H1 (cell line): ENCODE results near the gene GJC3. TPM values are rescaled to one million over a fixed set of nuclear protein-coding genes. Genes with fewer than 3 reads are reported as not detected.

ENCODE experiments used
- CTCF ChIA-PET: fragments of 300-600 bp; sonication (Branson Sonifier 250); formaldehyde crosslinking; loops from one replicate; lab custom pipeline; 2021; ENCODE audit not compliant: partially characterized antibody; lab: Charles Lee
- POLR2A ChIA-PET: fragments of 300-600 bp; sonication (Branson Sonifier 250); formaldehyde crosslinking; loops from one replicate; lab custom pipeline; 2021; ENCODE audit warnings: inconsistent platforms; ENCODE audit not compliant: partially characterized antibody; lab: Charles Lee
- DNase-seq, 2 experiments: peaks; one replicate each; pipeline versions ENCODE4 v3.0.0 to v3.0.0-alpha.2; 2010 to 2022; ENCODE audit warnings: low spot score in 2 of 2, low read depth in 1 of 2, mixed read lengths in 1 of 2
- FAIRE-seq: peaks from 2 replicates; lab custom pipeline; 2011; peaks lifted over from hg19 to GRCh38; lab: Jason Lieb, UNC
- H2AFZ ChIP-seq: 2 replicates; pipeline ENCODE4 v1.8.1; 2012; ENCODE audit warnings: low read length, inconsistent platforms
- H2AK5ac ChIP-seq: 2 replicates; pipeline ENCODE4 v1.6.1; 2013; ENCODE audit warnings: low read depth, low read length
- H2BK120ac ChIP-seq: replicated peaks from 2 replicates; pipeline ENCODE3; 2013; ENCODE audit warnings: low read depth, low read length, inconsistent platforms
- H2BK12ac ChIP-seq: 2 replicates; pipeline ENCODE4 v1.6.1; 2013; ENCODE audit warnings: low read depth, low read length
- H2BK15ac ChIP-seq: 2 replicates; pipeline ENCODE4 v1.6.1; 2013; ENCODE audit warnings: low read length
- H2BK20ac ChIP-seq: 2 replicates; pipeline ENCODE4 v1.6.1; 2013; ENCODE audit warnings: low read length
- H2BK5ac ChIP-seq: 2 replicates; pipeline ENCODE4 v1.6.1; 2013; ENCODE audit warnings: low read depth, low read length
- H3K14ac ChIP-seq: 2 replicates; pipeline ENCODE4 v1.6.1; 2013; ENCODE audit warnings: inconsistent platforms; ENCODE audit not compliant: insufficient read length
- H3K18ac ChIP-seq: 2 replicates; pipeline ENCODE4 v1.6.1; 2013; ENCODE audit warnings: low read length; ENCODE audit errors: extremely low read depth
- H3K23ac ChIP-seq: 2 replicates; pipeline ENCODE4 v1.6.1; 2013; ENCODE audit warnings: inconsistent platforms; ENCODE audit not compliant: insufficient read length
- H3K23me2 ChIP-seq: 2 replicates; pipeline ENCODE4 v1.6.1; 2013; ENCODE audit warnings: low read depth, low read length
- H3K27ac ChIP-seq: 2 replicates; pipeline ENCODE4 v1.6.1; 2011; ENCODE audit warnings: low read depth, low read length, inconsistent platforms
- H3K27me3 ChIP-seq, 4 experiments: replicated peaks in 1 of 4; 1 replicate in 1 of 4; 2 replicates in 3 of 4; pipeline versions ENCODE4 v1.6.1 to v1.8.1; 2011 to 2013; ENCODE audit warnings: low read length in 3 of 4, mild to moderate bottlenecking in 3 of 4, inconsistent platforms in 2 of 4, mixed read lengths in 2 of 4, moderate library complexity in 1 of 4; ENCODE audit not compliant: control insufficient read depth in 3 of 4, insufficient read depth in 3 of 4; ENCODE audit errors: extremely low read depth in 1 of 4
- H3K36me3 ChIP-seq, 4 experiments: 2 replicates each; pipeline versions ENCODE4 v1.6.1 to v1.8.1; 2011 to 2013; ENCODE audit warnings: mild to moderate bottlenecking in 4 of 4, low read length in 3 of 4, moderate library complexity in 2 of 4, control low read depth in 1 of 4, inconsistent platforms in 1 of 4; ENCODE audit not compliant: insufficient read depth in 4 of 4, control insufficient read depth in 2 of 4
- H3K4ac ChIP-seq: replicated peaks from 2 replicates; pipeline ENCODE3; 2013; ENCODE audit warnings: low read length, low read depth, mixed read lengths, inconsistent platforms; ENCODE audit not compliant: insufficient read length
- H3K4me1 ChIP-seq, 4 experiments: replicated peaks in 1 of 4; 1 replicate in 1 of 4; 2 replicates in 3 of 4; pipeline versions ENCODE4 v1.6.1 to v1.8.1; 2011 to 2013; ENCODE audit warnings: low read length in 3 of 4, inconsistent platforms in 2 of 4, mixed read lengths in 1 of 4; ENCODE audit not compliant: insufficient read depth in 4 of 4, control insufficient read depth in 3 of 4
- H3K4me2 ChIP-seq, 2 experiments: 2 replicates each; pipeline versions ENCODE4 v1.6.1 to v1.8.1; 2011 to 2013; ENCODE audit warnings: low read depth in 2 of 2, low read length in 2 of 2, control low read depth in 1 of 2, inconsistent platforms in 1 of 2, mild to moderate bottlenecking in 1 of 2; ENCODE audit not compliant: insufficient read depth in 1 of 2
- H3K4me3 ChIP-seq, 4 experiments: fragments of 200-600, 300-600 bp in 1 of 4; sonication (generic), shearing (Covaris generic), sonication (Bioruptor Twin) in 1 of 4; 2 replicates each; pipeline versions ENCODE4 v1.5.1 to v1.8.1; 2011 to 2016; ENCODE audit warnings: low read length in 4 of 4, low read depth in 3 of 4, control low read depth in 2 of 4, inconsistent platforms in 2 of 4, mild to moderate bottlenecking in 2 of 4, mixed read lengths in 1 of 4, moderate library complexity in 1 of 4; ENCODE audit not compliant: insufficient read depth in 2 of 4; ENCODE audit errors: extremely low read depth in 1 of 4
- H3K56ac ChIP-seq: replicated peaks from 2 replicates; pipeline ENCODE3; 2013; ENCODE audit warnings: low read depth, mild to moderate bottlenecking, mixed read lengths, low read length, inconsistent platforms; ENCODE audit not compliant: insufficient read length
- H3K79me1 ChIP-seq: 2 replicates; pipeline ENCODE4 v1.6.1; 2013; ENCODE audit warnings: low read depth, low read length, control low read depth
- H3K79me2 ChIP-seq, 2 experiments: 2 replicates each; pipeline versions ENCODE4 v1.6.1 to v1.8.1; 2012 to 2013; ENCODE audit warnings: low read length in 2 of 2, mild to moderate bottlenecking in 2 of 2, inconsistent platforms in 1 of 2; ENCODE audit not compliant: insufficient read depth in 2 of 2, control insufficient read depth in 1 of 2
- H3K9ac ChIP-seq, 4 experiments: replicated peaks in 1 of 4; 1 replicate in 1 of 4; 2 replicates in 3 of 4; pipeline versions ENCODE4 v1.6.1 to v1.8.1; 2011 to 2013; ENCODE audit warnings: low read depth in 3 of 4, low read length in 3 of 4, control low read depth in 2 of 4, mild to moderate bottlenecking in 2 of 4, moderate library complexity in 2 of 4, inconsistent platforms in 1 of 4; ENCODE audit errors: extremely low read depth in 1 of 4
- H3K9me3 ChIP-seq, 2 experiments: 2 replicates each; pipeline versions ENCODE4 v1.6.1 to v1.8.1; 2012 to 2013; ENCODE audit warnings: mild to moderate bottlenecking in 2 of 2, moderate library complexity in 2 of 2, control low read depth in 1 of 2, inconsistent platforms in 1 of 2, low read depth in 1 of 2, low read length in 1 of 2, mixed read lengths in 1 of 2; ENCODE audit not compliant: insufficient read depth in 2 of 2
- H4K20me1 ChIP-seq, 2 experiments: replicated peaks in 1 of 2; 2 replicates each; pipeline versions ENCODE3 to v1.8.1; 2011 to 2013; ENCODE audit warnings: inconsistent platforms in 2 of 2, low read length in 2 of 2, mild to moderate bottlenecking in 1 of 2; ENCODE audit not compliant: insufficient read depth in 2 of 2, control insufficient read depth in 1 of 2
- H4K5ac ChIP-seq: 2 replicates; pipeline ENCODE4 v1.6.1; 2013; ENCODE audit warnings: low read length, low read depth, mixed read lengths, inconsistent platforms; ENCODE audit not compliant: insufficient read length
- H4K8ac ChIP-seq: 2 replicates; pipeline ENCODE4 v1.8.0; 2013; ENCODE audit warnings: mild to moderate bottlenecking, moderate library complexity, low read length, inconsistent platforms; ENCODE audit not compliant: insufficient read depth; ENCODE audit errors: extremely low read depth
- H4K91ac ChIP-seq: replicated peaks from 2 replicates; pipeline ENCODE3; 2013; ENCODE audit warnings: low read length, mixed read lengths, inconsistent platforms; ENCODE audit not compliant: insufficient read length
- BACH1 ChIP-seq: IDR thresholded peaks from 2 replicates; pipeline ENCODE4 v1.6.1; 2012; ENCODE audit warnings: low read length, improper control_type of control experiment
- BRCA1 ChIP-seq: IDR thresholded peaks from 2 replicates; pipeline ENCODE4 v1.6.1; 2012; ENCODE audit warnings: low read depth, low read length, improper control_type of control experiment
- CHD1 ChIP-seq: IDR thresholded peaks from 2 replicates; pipeline ENCODE4 v1.6.1; 2012; ENCODE audit warnings: low read depth, low read length, improper control_type of control experiment
- CHD2 ChIP-seq: IDR thresholded peaks from 2 replicates; pipeline ENCODE4 v1.6.1; 2012; ENCODE audit warnings: low read length, improper control_type of control experiment
- CREB1 ChIP-seq: IDR thresholded peaks from 2 replicates; pipeline ENCODE4 v1.6.1; 2012; ENCODE audit warnings: inconsistent platforms
- GABPA ChIP-seq: IDR thresholded peaks from 2 replicates; pipeline ENCODE4 v1.6.1; 2011; ENCODE audit warnings: mild to moderate bottlenecking, low read length, moderate library complexity, borderline replicate concordance; ENCODE audit not compliant: insufficient read depth
- JUN ChIP-seq: IDR thresholded peaks from 2 replicates; pipeline ENCODE4 v1.6.1; 2011; ENCODE audit warnings: low read depth, mild to moderate bottlenecking, improper control_type of control experiment, low read length
- KDM1A ChIP-seq: fragments of 200-600, 300-600 bp; sonication (generic); IDR thresholded peaks from 2 replicates; pipeline ENCODE4 v1.7.1; 2016; ENCODE audit warnings: mild to moderate bottlenecking, low read length, borderline replicate concordance
- KDM4A ChIP-seq: IDR thresholded peaks from one replicate; pipeline ENCODE4 v1.7.1; 2012; ENCODE audit warnings: low read depth, mild to moderate bottlenecking, moderate library complexity, low read length, inconsistent platforms; ENCODE audit not compliant: severe bottlenecking
- RBBP5 ChIP-seq: IDR thresholded peaks from 2 replicates; pipeline ENCODE4 v1.7.1; 2012; ENCODE audit warnings: low read depth, mild to moderate bottlenecking, inconsistent platforms, low read length, moderate library complexity, borderline replicate concordance
- RFX5 ChIP-seq: IDR thresholded peaks from 2 replicates; pipeline ENCODE4 v1.6.1; 2011; ENCODE audit warnings: low read depth, low read length, improper control_type of control experiment, borderline replicate concordance
- SP2 ChIP-seq: IDR thresholded peaks from 2 replicates; pipeline ENCODE4 v1.6.1; 2012; ENCODE audit warnings: mild to moderate bottlenecking, low read length, inconsistent platforms
- SRF ChIP-seq: IDR thresholded peaks from 2 replicates; pipeline ENCODE4 v1.6.1; 2011; ENCODE audit warnings: mild to moderate bottlenecking, low read depth, low read length, moderate library complexity
- TEAD4 ChIP-seq: IDR thresholded peaks from 2 replicates; pipeline ENCODE4 v1.6.1; 2012; ENCODE audit warnings: low read depth, low read length, inconsistent platforms, mixed read lengths
- WGBS, 2 experiments: shearing (Covaris generic) in 1 of 2; methylation state at CpG; one replicate each; pipeline versions ENCODE4 v1.1.6 to v1.1.7; 2013 to 2015; ENCODE audit warnings: low lambda C conversion rate in 2 of 2, mixed read lengths in 2 of 2, inconsistent platforms in 1 of 2, low coverage in 1 of 2, missing lambda C conversion rate in 1 of 2; ENCODE audit not compliant: insufficient replicate concordance in 2 of 2, insufficient coverage in 1 of 2, insufficient read length in 1 of 2; ENCODE audit errors: extremely low coverage in 1 of 2, missing lambda C conversion rate in 1 of 2; 5-methylcytosine and 5-hydroxymethylcytosine counted together
- polyA plus RNA-seq, 7 experiments: library from polyadenylated mRNA; depleted of rRNA in 3 of 7; stranded (reverse) in 5 of 7; unstranded in 2 of 7; fragments of >200 nt in 5 of 7; fragments of 200-250 nt in 2 of 7; gene quantifications; 1 replicate in 5 of 7; 2 replicates in 1 of 7; 4 replicates in 1 of 7; pipeline versions ENCODE4 v1.2.1 to v1.2.3, GENCODE V29; 2011 to 2013; ENCODE audit warnings: missing spikeins in 2 of 7, mixed read lengths in 2 of 7
- total RNA-seq: library from RNA; stranded (reverse); fragmentation: NEBNext Ultra II Directional; extraction: Animal tissue kit (Norgen Biotek cat#: 25700); gene quantifications from 2 replicates; pipeline ENCODE4 v1.2.1, GENCODE V29; 2021
- TF ChIP-seq, protein P1 (sequence below): IDR thresholded peaks from 2 replicates; pipeline ENCODE4 v1.6.1; 2011; ENCODE audit warnings: low read depth, mild to moderate bottlenecking, low read length; ENCODE audit not compliant: insufficient read depth

Gene GJC3
- total and polyA plus RNA-seq, 2 of the 8 experiments (the other 6 are each of a cell fraction or from before 2014, with no cell fraction given) = 2.7 to 3.0 TPM

DNA sequence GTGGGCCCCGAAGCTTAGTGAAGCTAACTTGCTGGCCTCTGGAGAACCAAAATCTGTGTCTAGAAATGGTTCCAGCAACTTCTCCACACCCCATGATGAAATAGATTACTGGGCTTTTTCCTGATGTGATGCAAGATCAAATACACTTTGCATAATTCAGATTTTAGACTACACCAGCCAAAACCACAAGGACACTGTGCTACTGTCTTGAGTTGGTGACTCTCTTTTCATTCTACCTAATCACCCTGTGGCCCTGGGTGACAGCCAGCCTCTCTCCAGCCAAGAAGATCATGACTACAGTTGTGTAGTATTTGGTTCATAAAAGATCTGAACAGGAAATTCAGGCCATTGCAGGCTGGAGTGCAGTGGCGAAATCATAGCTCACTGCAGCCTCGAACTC, 24.2 kb upstream of the GJC3 start:
- Histone ChIP-seq H3K23me2 (no peaks in the 10 kb centered on the region), H2BK120ac (no peak overlapping the region), H2AK5ac (no peak overlapping the region), H2BK20ac (no peak overlapping the region), H3K9me3 (peaks cover 14 to 18% of the 10 kb centered on the region in 2 experiments; a peak in 3 of 4 replicates), H3K9ac (no peak overlapping the region), H3K79me2 (no peaks in the 10 kb centered on the region), H3K56ac (no peak overlapping the region), H4K5ac (no peak overlapping the region), H3K4me1 (no peaks in the 10 kb centered on the region), H3K4me2 (no peak overlapping the region), H2BK15ac (no peak overlapping the region), H3K4me3 (no peak overlapping the region), H3K14ac (no peak overlapping the region), H2BK5ac (no peak overlapping the region), H3K79me1 (no peaks in the 10 kb centered on the region), H3K27me3 (no peaks in the 10 kb centered on the region), H2BK12ac (0 out of 2 replicates have a peak overlapping the region, but pooled peaks have one; percentile 33), H3K18ac (no peak overlapping the region), H3K23ac (no peak overlapping the region), H4K20me1 (no peaks in the 10 kb centered on the region), H3K36me3 (no peaks in the 10 kb centered on the region; a peak in 1 of 8 replicates), H3K27ac (no peak overlapping the region), H2AFZ (no peak overlapping the region), H3K4ac (no peak overlapping the region), H4K8ac (no peak overlapping the region), H4K91ac (no peak overlapping the region)
- ChIA-PET POLR2A (interaction anchor here (4.5 kb wide), 1 partner anchor 10 kb away, joined by 29 read pairs; no protein-coding TSS in a partner anchor), CTCF (interaction anchor here (1.0 to 2.5 kb wide), 5 partner anchors 9 to 40 kb away, joined by 3 to 8 read pairs (median 4); partner anchors contain the start of gene GJC3)
- no peak for FAIRE-seq
- WGBS, 2 experiments = 89% methylated on average over 3 of the region's 3 CpGs; no CpG with 5 or more reads in 1 of the 2 experiments
- DNase-seq = no peak
- TF ChIP-seq TEAD4 = no peak
- no peak for TF ChIP-seq CREB1
- no peak for TF ChIP-seq SP2
- TF ChIP-seq KDM4A = no peak
- TF ChIP-seq SRF = no peak
- TF ChIP-seq BRCA1 = no peak
- TF ChIP-seq RBBP5 = no peak
- no peak for TF ChIP-seq GABPA
- TF ChIP-seq RFX5 = no peak
- no peak for TF ChIP-seq BACH1
- TF ChIP-seq CHD1 = no peak
- no peak for TF ChIP-seq JUN
- TF ChIP-seq KDM1A = no peak
- no peak for TF ChIP-seq CHD2
- TF ChIP-seq, protein P1, sequence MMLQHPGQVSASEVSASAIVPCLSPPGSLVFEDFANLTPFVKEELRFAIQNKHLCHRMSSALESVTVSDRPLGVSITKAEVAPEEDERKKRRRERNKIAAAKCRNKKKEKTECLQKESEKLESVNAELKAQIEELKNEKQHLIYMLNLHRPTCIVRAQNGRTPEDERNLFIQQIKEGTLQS = no peak
